GM21723 (cell line): ENCODE measurements around the gene PRKCH.
A peak's percentile ranks its signal among the peaks of the same experiment; 100 is the strongest.

Source experiments
- ATAC-seq: cut with Tn5 transposase; IDR thresholded peaks from one replicate; pipeline ENCODE4 v1.9.1; 2021; ENCODE audit warnings: mild to moderate bottlenecking, moderate library complexity; ENCODE audit not compliant: unreplicated experiment

The PRKCH gene

DNA sequence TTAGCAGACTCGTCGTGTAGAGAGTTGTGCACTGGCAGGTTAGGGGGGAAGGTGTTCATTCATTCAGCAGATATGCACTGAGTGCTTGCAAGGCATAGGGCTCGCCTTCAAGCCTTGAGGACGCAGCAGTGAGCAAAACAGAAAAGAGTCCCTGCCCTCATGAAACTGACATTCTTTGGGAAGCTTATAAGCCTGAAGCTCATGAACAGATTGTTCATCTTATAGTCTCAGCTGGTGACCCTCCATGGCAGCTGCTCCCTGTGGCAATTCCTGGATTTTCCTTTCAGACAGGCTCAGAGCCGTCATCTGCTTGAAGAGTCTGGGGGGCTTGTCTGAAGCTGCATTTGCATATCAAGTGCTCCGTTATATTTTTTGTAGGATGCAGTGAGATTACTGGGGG lies 148.4 kb downstream of the PRKCH start:
- ATAC-seq = no peak

DNA sequence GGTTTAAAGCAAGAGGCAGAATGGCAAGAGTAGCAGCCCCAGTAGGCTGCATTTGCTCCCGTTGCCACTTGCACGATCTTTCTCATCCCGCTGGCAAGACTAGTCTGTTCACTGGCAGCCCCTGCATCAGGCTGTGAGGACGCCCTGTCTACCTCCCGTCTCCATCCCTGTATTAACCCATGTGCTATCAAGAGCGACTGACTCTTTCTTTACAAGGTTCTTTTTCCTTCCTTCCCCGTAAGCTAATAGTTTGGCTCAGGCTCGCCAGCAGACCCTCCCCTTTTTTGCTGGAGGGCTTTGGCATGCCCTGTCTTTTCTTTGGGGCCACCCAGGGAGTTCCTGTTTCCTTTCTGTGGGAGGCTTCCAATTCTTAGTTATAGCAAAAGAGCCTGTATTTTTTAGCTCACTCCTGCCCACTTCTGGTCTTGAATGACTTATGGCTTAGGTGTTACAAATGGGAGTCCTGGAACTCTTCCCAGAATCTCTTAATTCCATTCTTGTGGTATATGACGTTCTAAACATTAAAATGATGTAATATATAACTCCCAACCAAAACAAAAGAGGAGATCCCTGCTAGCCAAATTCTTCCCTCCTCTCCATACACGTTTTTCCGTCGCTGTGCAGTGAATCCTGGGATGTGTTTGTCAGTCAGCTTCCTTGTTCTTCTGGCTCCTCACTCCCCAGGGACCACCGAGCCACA lies 149.0 kb downstream of the PRKCH start:
- ATAC-seq = no peak

DNA sequence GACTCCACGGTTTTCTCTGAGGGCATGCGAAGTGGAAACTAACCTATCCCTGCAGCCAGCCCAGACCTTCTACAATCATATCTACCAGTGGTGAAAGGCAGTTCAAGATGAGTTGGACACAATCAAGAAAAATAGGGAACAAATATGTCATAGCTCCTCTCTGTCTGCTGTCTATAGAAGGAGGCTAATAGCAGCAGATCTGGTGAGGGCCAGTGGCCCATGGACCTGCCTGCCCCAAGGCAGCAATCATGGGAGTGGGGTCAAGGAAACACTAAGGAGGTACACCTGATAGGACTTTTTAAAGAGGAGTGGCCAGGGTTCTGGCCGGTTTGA lies 149.5 kb downstream of the PRKCH start:
- ATAC-seq = no peak

DNA sequence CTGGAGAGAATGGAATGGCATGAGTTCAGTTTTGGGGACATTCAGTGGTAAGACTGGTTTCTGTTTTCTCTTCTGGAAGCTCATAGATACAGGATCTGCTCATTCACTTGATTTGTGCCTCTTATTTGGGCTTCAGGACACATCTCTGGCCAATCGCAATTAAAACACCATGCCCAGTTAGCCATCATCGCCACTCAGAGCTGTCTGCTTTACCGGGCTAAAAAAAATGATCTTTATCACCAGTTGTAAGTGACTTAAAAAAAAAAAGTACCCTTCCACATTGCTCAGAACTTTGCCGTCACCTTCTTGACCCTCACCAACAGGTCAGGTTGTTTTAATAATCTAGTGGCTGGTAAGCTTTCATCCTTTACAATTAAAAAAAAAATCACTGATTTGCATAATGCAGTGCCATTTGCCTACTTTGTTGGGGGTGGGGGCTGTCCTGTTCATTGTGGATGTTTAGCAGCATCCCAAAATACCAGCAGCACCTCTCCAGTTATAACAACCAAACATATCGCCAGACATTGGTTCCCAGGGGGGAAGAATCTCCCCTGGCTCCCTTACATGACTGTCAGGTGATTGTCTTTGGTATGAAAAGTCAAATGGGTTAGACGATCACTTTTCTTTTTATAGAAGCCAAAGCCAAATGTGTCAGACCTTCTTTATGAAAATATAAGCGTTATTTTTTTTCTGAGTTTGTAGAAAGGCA lies 150.1 kb downstream of the PRKCH start:
- no peak for ATAC-seq

DNA sequence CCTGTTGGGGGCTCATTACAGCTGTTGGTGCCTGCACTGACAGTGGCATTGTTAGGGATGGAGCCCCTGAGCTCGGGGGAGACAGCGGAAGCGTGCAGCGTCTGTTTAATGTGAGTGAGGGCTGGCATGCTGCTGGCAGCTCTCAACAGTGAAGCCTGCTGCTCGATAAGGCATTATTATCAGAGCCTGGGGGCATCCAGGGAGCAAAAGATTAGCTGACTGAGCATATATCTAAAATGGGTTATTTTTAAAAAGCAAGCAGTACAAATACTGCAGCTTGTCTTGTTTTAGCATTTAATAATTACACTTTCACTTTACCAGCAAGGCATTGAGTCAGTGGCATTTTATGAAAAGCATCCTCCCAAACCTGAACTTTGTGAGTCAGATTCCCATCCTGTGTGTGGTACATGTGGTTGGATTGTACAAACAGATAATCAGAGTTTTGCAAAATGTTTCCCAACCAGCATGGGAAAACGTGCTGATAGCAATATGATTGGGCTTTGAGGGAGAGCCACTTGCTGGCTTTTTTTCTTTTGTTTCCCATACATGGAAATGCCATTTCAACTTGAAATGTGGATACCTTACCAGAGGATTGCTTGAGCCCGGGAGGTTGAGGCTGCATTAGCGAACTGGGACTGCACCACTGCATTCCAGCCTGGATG lies 150.8 kb downstream of the PRKCH start:
- ATAC-seq = peak; percentile 31

DNA sequence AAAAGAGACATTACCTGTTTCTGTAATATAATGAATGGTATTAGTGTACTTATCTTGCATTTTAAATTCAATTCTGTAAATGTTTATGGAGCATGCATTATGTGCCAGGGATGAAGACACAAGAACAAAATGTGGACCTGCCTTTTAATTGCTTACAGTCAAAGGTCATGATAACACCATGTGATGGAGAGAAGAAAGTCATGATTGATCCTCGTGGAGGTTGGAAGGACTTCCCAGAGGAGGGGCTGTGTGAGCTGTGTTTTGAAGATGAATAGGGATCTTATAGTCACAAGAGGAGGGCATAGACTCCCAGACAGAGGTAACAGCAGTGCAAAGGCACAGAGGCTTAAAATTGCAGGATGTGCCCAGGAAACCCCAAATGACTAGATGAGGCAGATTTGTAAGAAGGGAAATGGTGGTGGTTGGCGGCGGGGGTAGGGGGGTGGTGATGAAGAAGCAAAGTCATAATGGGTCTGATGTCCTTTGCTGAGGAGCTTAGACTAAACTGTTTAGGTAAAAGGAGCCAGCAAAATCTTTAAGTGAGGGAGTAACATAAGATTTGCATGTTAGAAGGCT lies 151.5 kb downstream of the PRKCH start:
- ATAC-seq = no peak

DNA sequence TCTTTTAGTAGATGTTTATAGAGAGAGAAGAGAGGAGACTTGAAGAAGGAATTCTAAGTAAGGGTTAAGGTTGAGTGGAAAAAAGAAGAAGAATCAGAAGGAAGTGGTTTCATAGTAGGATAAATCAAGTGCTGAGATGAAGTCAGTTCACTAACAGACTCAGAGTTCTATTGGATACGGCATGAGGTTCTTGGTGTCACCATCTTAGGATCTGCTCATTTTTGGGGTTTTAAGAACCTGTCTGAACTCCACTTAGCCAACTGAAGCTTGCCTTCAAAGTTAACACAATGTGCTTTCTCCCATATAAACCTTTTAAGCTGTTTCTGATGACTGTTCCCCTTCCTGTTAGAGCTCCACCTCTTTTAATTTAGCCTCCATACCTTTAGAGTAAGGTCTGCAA lies 152.6 kb downstream of the PRKCH start:
- no peak for ATAC-seq

DNA sequence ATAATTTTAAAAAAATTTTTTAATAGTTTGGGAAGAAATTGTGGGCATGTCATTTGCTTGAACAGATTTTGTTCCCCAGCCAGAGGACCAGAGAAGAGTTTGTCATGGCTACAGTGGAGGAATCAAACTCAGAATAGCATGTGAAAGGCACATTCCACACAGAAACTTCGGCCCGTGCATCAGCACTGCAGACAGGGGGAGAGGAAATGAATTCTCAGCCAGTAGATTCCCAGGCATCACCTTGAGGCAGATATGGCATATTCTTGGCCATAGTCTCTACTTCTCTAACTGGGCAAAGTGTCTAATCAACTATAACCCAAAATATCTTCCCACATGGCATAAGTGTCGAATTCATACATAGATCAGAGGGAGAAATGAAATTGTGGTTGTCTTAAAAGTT lies 153.3 kb downstream of the PRKCH start:
- no peak for ATAC-seq

DNA sequence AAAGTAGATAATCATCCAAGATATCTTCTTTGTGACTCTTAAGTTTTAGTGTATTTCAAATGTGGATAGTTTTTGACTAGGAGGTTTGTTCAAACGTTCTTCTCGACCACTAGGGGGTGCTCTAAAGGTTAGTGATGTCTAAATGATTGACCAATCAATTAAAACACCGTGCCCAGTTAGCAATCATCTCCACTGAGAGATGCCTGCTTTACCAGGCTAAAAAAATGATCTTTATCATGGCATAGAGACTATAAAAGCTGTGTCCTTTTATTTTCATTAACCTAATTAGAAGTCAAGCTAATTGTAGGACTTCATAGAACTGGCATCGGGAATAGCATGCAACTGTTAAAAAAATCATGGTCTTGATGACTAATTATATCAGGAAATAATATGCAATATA lies 153.9 kb downstream of the PRKCH start:
- no peak for ATAC-seq

DNA sequence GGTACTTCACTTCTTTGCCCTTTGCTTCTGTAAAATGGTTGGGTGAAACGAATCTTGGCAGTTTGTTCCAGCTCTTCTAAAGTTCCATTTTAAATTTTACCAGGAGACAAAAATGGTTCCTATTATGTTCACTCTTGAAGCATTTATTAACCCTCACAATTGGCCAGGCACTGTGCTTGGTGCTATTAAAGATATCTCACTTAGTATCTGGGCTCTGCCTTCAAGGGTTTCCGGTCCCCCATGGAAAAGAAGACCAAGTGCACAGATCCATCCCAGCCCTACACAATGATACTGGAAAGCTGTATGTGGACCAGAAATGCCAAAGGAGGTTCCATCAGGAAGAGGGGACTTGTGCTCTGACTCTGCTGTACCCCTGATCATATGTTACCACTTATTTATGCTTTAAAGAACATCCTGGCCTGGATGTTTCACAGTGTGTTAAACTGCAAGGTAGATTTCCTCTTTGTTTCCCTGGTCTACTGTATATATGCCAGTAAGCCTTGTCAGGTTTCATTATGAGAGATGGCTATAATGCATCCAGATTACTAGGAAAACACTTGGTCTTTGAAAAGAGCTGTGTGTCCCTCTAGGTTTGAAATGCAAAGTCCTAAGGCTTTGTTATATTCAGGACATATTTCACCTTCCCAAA lies 154.8 kb downstream of the PRKCH start:
- no peak for ATAC-seq

DNA sequence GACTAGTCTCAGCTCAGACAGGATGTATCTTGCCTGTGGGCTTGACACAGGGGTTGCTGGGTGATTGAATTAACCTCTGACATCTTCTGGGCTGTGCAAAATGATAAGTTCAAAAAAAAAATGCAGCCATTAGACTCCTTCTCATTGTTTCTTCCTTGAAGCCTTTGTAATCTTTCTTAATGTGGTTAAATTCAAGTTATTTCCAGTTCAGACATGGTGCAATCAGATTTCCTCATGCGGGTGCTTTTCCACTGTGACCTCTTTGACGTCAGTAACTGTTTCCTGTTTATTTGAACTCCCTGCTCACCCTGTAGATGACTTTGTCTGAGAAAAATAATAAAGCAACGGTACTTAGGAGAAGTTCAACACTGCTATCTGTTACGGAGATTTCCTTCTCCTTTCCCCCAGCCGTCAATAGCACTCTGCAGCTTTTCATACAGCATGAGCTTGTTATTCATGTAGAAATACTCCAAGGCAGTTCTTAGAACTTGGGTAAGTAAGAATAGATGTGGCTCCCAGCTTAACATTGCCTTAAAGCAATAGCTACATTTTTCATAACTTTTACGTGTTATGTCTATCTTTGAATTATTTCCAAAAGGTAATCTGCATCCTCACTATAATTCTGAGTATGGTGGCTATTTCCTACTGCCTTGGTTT lies 155.5 kb downstream of the PRKCH start:
- no peak for ATAC-seq

DNA sequence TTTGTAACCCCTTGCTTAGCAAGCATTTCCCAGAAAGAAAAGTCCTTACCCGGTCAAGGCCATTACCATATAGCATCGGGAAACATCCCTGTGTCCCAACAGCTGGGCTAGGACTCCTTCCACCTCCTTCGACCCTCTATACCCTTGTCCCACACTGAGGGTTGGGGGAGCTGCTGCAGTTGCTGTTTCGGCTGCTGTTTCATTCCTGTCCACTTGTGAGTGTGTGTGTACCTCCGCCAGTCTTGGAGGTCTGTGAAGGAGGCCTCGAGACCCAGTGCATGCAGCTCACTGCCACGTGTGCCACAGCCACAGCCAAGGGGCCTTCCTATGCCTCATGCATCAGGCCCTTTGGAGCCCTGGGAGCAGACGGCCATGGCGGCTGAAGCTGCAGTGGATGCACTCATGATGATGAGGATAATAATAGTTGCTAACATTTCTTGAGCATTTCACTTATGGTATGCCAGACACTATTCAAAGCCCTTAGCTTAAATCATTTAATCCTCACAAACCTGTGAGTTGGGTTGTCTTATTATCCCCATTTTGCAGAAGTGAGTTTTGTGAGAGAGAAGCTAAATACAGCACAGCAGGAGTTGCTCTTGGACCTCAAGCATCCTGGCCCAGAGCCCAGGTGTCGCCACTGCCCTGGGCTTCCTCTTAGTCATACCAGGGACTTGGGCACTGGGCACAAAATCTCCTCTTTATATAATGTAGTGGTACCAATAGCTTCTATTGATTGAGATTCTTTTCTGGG lies 156.5 kb downstream of the PRKCH start:
- ATAC-seq = no peak

DNA sequence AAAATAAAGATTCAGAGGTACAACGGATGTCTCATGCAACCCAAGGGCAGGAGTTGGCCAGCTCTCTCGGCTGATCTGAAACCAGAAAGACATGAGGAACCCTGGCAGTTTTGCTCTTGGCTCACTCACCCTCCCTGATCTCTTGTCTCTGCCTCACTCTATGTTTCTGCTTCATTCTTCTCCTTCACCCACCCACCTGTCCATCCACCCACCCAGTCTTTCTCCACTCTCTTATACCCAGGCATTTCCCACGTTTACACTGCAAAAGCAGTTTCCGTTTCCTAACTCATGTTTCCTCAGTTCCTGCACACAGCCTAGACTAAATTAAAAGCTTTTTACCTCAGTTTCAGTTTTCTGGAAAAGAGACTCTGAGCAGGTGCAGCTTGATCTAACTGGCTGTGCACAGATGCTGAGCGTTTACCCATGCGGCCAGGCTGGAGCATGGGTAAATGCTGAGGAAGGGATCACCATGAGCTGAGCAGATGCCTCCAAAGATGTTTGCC lies 157.6 kb downstream of the PRKCH start:
- ATAC-seq = peak; percentile 63

DNA sequence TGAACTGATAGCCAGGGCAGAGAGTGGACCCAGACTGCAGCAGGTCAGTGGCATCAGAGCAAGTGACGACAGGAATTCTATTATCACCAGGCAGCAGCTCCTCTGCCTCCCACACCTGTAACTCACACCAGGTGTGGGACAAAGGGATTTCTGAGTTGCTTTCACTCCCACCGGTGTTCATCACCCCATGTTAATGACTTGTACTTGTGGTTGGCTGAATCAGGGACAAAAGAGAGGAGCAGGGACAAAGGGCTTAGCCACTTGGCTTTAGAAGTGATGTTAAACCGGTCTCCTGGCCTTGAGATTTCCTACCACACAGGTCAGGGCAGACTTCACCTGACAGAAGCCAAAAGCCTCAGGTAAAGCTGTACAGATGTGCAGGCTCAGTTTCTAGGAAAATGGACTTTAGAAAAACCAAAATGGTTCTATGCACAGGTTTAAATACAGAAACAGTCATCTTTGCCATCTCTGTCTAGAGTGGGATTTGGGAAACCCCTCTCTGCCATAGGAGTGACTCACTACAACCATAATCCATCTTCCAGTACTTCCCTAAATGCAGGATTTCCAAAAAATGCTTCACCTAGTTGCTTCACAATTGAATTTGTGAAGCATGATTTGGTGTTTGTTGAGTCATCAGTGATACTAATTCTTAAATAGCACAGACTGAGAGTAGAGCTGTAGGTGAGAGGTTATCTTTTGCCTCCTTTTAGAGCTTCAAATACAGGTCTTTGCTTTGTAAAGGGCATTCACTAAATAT lies 158.5 kb downstream of the PRKCH start:
- ATAC-seq = no peak

DNA sequence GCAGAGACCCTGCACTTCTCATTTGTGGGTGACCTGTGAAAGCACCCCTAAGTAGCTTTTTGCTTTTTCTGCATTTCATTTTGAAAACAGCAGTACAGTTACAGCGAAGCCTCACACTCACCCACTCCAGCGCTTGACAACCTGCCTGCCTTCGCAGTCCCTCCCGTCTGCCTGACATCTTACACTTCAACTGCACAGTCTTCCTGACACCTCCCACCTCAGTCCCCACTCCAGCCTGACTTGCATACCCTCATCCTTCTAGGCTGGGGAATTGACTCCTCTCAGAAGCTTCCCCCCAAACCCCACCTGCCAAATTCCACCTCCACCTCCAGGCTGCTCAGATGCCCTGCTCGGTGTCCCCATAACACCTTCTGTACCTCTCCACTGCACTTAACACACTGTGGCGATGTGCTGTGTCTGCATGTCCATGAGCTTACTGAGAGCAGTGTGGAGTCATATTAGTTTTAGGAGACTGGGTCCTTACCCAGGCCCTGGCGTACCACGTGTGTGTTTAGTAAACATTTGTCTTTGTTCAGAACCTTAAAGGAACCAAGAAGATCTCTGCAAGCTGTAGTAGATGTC lies 159.4 kb downstream of the PRKCH start:
- no peak for ATAC-seq

DNA sequence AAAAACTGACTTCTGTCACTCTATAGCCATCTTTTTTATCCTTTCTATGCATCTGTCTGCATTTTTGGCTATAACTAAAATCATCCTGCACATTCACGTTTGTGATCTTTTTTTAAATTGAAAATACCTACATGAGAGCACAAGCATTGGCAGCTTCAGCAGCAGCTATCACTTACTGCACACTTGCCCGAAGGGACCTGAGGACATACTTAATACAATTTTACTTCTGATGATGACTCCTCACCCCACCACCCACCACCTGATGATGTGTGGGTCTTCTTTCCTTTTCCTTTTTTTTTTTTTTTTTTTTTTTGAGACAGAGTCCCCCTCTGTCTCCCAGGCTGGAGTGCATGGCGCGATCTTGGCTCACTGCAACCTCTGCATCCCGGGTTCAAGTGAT lies 160.3 kb downstream of the PRKCH start:
- ATAC-seq = no peak

DNA sequence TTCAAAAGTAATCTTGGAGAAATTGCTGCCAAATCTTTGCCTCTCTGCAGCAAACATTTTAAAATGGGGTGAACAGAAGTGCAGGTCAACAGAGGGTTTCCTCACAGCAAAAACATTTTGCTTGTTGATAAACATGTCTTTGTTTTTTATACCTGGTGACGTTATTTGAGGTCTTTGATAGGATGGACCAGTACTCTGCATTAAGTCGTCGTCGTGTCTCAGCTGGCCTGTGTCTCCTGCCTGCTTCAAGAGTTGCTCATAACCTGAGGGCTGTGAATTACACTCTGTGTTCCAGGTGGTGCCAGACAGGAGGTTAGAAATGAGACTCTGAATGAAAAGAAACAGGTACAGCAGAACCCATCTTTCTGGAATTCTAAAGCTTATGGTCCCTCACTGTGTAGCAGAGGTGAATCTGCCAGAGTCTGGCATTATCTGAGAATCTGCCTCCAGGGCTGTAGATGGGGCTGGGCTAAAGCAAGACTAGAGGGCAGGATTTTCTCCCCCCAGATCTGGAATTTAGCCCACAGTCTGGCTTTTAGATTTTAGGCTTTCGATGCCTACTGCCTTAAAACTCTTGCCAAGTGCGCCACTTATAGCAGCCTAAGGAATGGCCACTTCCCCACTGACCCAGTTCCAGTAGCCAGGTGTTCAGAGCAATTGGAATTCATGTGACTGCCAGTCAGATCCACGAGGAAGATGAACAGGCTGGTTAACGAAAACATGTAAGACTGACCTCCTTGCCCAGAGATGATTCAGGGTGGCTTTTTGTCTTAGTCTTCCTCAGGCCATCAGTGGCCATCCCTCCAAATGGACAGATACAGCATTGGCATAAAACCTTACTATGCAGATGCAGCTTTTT lies 161.2 kb downstream of the PRKCH start:
- no peak for ATAC-seq

DNA sequence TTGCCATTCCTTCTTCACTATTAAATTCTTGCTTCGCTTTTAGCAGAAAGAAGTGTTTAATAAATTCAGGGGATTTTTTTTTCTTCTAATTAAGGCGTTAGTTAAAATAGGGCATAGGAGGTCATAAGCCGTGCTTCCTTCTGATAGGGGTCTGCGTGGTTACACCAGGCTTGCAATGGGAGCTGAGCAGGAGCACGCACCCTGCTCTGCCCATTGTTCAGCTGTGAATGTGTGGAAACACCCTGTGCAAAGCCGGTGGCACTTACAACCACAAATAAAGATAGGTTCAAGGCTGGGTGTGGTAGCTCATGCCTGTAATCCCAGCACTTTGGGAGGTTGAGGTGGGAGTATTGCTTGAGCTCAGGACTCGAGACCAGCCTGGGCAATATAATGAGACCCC lies 162.1 kb downstream of the PRKCH start:
- ATAC-seq = no peak
